ENCODE data around the gene SLC38A1.

SLC38A1 gene

GRCh38 chr12:46134205-46134811 is 134.5 kb downstream of the SLC38A1 start:
- DNase-seq (ENCODE audit: low read depth in 2 of 2) = no peak

GRCh38 chr12:46133751-46134150 is 135.1 kb downstream of the SLC38A1 start:
- DNase-seq (ENCODE audit: low read depth in 2 of 2) = no peak
